Hindlimb muscle (tissue), 1 donor: Measurements from ENCODE around the gene TNFRSF19. TPM values are rescaled to one million over a fixed set of nuclear protein-coding genes. Genes with fewer than 3 reads are reported as not detected.
"Not testable (repeated sequence)": the region's sequence is repeated elsewhere in the genome, so short reads cannot be mapped to it uniquely, and the experiment has no call there.

ENCODE experiments used
- DNase-seq: peaks from one replicate; pipeline ENCODE4 v3.0.0-alpha.2; 2013
- polyA plus RNA-seq: library from polyadenylated mRNA; unstranded; fragments of 120-200 nt; gene quantifications from one replicate; pipeline ENCODE4 v1.2.1, GENCODE V29; 2013; ENCODE audit not compliant: insufficient read length

The TNFRSF19 gene
- polyA plus RNA-seq, result 11.0 TPM

- peak; percentile 63 for DNase-seq
Measured at GRCh38 chr13:23570099-23570920, at the start of gene TNFRSF19. Gene TNFRSF19, plus strand, starts transcription at chr13:23570412. Its CDS starts 19,772 bp downstream, at chr13:23590184.

- not testable (repeated sequence) for DNase-seq
Measured at GRCh38 chr13:23529926-23530325, 40.3 kb upstream of the TNFRSF19 start.

- no peak for DNase-seq
Measured at GRCh38 chr13:23531446-23531845, 38.8 kb upstream of the TNFRSF19 start.

GRCh38 chr13:23534090-23534489, 36.1 kb upstream of the TNFRSF19 start:
- DNase-seq, result no peak

- DNase-seq, result no peak
Measured at GRCh38 chr13:23541221-23541824, 28.9 kb upstream of the TNFRSF19 start.

- DNase-seq, result no peak
Measured at GRCh38 chr13:23544668-23545067, 25.5 kb upstream of the TNFRSF19 start.

- peak; percentile 59 for DNase-seq
Measured at GRCh38 chr13:23547000-23547590, 23.1 kb upstream of the TNFRSF19 start.

- DNase-seq, result no peak
Measured at GRCh38 chr13:23549724-23550123, 20.5 kb upstream of the TNFRSF19 start.

- DNase-seq, result no peak
Measured at GRCh38 chr13:23550163-23550562, 20.0 kb upstream of the TNFRSF19 start.

GRCh38 chr13:23551213-23552008, 18.8 kb upstream of the TNFRSF19 start:
- DNase-seq, result no peak

GRCh38 chr13:23552171-23552570, 18.0 kb upstream of the TNFRSF19 start:
- DNase-seq, result no peak

GRCh38 chr13:23552661-23553060, 17.6 kb upstream of the TNFRSF19 start:
- no peak for DNase-seq

- DNase-seq, result no peak
Measured at GRCh38 chr13:23554000-23554399, 16.2 kb upstream of the TNFRSF19 start.

- DNase-seq, result no peak
Measured at GRCh38 chr13:23557043-23557442, 13.2 kb upstream of the TNFRSF19 start.

- no peak for DNase-seq
Measured at GRCh38 chr13:23557733-23558132, 12.5 kb upstream of the TNFRSF19 start.

- DNase-seq, result no peak
Measured at GRCh38 chr13:23558675-23559536, 11.3 kb upstream of the TNFRSF19 start.

GRCh38 chr13:23560571-23561089, 9.6 kb upstream of the TNFRSF19 start:
- DNase-seq, result no peak

- DNase-seq, result no peak
Measured at GRCh38 chr13:23561261-23561660, 9.0 kb upstream of the TNFRSF19 start.

GRCh38 chr13:23563085-23563845, 6.9 kb upstream of the TNFRSF19 start:
- DNase-seq, result no peak

- no peak for DNase-seq
Measured at GRCh38 chr13:23567906-23568460, 2.2 kb upstream of the TNFRSF19 start.
